Duodenal mucosa (tissue), 2 donors: Measurements from ENCODE around the gene MRPS27.
A peak's percentile ranks its signal among the peaks of the same experiment; 100 is the strongest.
"Not testable (repeated sequence)": the region's sequence is repeated elsewhere in the genome, so short reads cannot be mapped to it uniquely, and the experiment has no call there.

Experiments
- H3K27ac ChIP-seq: one replicate; pipeline ENCODE4 v1.7.0; 2013; ENCODE audit warnings: low read depth, low read length
- H3K27me3 ChIP-seq, 2 donors: one replicate each; pipeline ENCODE4 v1.7.0; 2013; ENCODE audit warnings: low read length in 2 of 2, control low read depth in 1 of 2; ENCODE audit not compliant: insufficient read depth in 2 of 2, control insufficient read depth in 1 of 2
- H3K36me3 ChIP-seq, 2 donors: one replicate each; pipeline ENCODE4 v1.7.0; 2013; ENCODE audit warnings: low read length in 2 of 2, control low read depth in 1 of 2; ENCODE audit not compliant: insufficient read depth in 2 of 2, control insufficient read depth in 1 of 2
- H3K4me1 ChIP-seq, 2 donors: one replicate each; pipeline ENCODE4 v1.7.0; 2013; ENCODE audit warnings: low read length in 2 of 2, control low read depth in 1 of 2; ENCODE audit not compliant: insufficient read depth in 2 of 2, control insufficient read depth in 1 of 2
- H3K4me3 ChIP-seq, 2 donors: one replicate each; pipeline ENCODE4 v1.7.0; 2013; ENCODE audit warnings: low read length in 2 of 2, low read depth in 1 of 2
- H3K9ac ChIP-seq, 2 donors: one replicate each; pipeline ENCODE4 v1.7.0; 2013; ENCODE audit warnings: low read length in 2 of 2, low read depth in 1 of 2
- H3K9me3 ChIP-seq, 2 donors: one replicate each; pipeline ENCODE4 v1.7.0; 2013; ENCODE audit warnings: low read length in 2 of 2, control low read depth in 1 of 2; ENCODE audit not compliant: control insufficient read depth in 1 of 2

MRPS27 gene

DNA sequence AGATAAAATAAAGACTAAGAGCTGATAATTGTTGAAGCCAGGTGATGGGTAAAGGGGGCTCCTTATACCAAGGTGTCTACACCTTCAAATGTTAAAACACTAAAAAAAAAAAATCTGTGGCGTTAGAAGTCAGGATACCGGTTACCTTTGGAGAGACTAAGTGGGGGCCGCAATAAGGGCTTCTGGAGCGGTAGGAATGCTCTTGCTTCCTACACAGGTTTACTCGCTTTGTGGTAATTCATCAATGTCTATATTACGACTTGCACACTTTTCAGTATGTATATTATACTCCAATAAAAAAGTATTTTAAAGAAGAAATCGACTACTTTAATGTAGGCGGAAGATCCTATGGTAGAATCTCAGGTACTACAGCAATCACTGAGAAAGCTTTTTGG lies 12.5 kb downstream of the MRPS27 start:
- H3K27me3 ChIP-seq = no peaks in the 10 kb centered on the region
- H3K9me3 ChIP-seq = no peaks in the 10 kb centered on the region
- H3K9ac ChIP-seq = peak overlapping the region; percentile 87 to 94
- peaks cover 4 to 10% of the 10 kb centered on the region in 2 donors for H3K4me1 ChIP-seq
- peak overlapping the region; percentile 91 to 95 for H3K4me3 ChIP-seq
- peaks cover 7 to 13% of the 10 kb centered on the region in 2 donors for H3K36me3 ChIP-seq
- H3K27ac ChIP-seq = peak overlapping the region; percentile 98

GRCh38 chr5:72305194-72306142 lies 14.6 kb downstream of the MRPS27 start:
- no peaks in the 10 kb centered on the region for H3K9me3 ChIP-seq
- H3K27ac ChIP-seq = no peak overlapping the region
- no peak overlapping the region for H3K9ac ChIP-seq
- no peak overlapping the region for H3K4me3 ChIP-seq
- H3K27me3 ChIP-seq = no peaks in the 10 kb centered on the region
- H3K4me1 ChIP-seq = peaks cover 4 to 21% of the 10 kb centered on the region in 2 donors
- peaks cover 4 to 7% of the 10 kb centered on the region in 2 donors for H3K36me3 ChIP-seq

DNA sequence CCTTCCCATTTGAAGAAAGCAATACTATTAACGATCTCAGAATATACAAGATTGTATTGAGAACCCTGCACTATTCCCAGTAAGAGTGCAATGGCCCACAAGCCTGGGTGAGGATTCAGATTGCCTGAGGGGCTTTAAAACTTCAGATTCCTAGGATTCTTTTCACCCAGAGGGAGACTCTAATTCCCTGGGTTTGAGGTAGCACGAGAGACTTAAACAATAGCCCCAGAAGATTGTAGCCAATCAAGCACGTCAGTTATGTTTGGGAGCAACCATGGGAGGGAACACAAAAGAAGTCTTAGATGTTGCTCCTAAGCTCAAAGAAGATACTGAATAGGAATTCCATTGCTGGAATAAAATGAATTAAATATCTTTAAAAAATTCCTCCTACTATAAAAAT lies 17.9 kb downstream of the MRPS27 start:
- Histone ChIP-seq H3K27me3 (no peaks in the 10 kb centered on the region), H3K4me3 (no peak overlapping the region), H3K27ac (no peak overlapping the region), H3K9ac (no peak overlapping the region), H3K4me1 (peaks cover 3 to 25% of the 10 kb centered on the region in 2 donors), H3K36me3 (peaks cover 0 to 4% of the 10 kb centered on the region in 2 donors), H3K9me3 (no peaks in the 10 kb centered on the region)

GRCh38 chr5:72301557-72301956 lies 18.5 kb downstream of the MRPS27 start:
- Histone ChIP-seq H3K4me1 (peaks cover 3 to 22% of the 10 kb centered on the region in 2 donors), H3K4me3 (no peak overlapping the region), H3K27ac (no peak overlapping the region), H3K36me3 (peaks cover 0 to 4% of the 10 kb centered on the region in 2 donors), H3K9me3 (no peaks in the 10 kb centered on the region), H3K9ac (no peak overlapping the region), H3K27me3 (no peaks in the 10 kb centered on the region)

DNA sequence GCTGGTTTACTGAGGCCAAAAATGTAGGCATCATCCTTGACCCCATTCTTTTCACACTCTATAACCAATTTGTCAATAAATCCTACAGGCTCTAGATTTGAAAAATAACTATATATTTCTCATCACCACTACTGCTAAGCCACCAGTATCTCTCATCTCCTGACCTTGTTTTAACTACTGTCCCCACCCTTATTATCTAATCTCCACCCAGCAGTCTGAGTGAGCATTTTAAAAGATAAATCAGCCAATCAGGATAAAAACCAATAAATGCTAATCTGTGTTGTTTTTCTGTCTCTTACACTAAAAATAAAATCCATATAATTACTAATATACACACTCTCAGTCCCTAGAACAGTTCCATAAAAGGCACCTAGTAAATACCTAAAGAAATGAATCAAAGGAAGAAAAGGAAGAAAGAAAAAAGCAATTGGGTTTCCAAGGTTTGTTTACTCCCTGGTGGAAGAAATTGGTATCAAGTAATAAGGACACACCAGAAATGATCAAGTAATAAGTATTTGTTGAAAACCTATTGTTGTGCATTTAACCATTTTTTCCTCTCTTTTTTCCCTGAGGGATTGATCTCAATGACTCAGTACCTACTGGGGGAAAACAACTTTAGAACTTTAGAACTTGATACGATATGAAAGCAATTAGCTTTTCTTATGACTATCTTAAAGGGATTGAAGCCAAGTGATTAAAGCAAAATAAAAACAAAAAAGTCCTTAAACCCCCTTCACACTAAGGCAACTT lies 19.3 kb downstream of the MRPS27 start:
- Histone ChIP-seq H3K4me3 (no peak overlapping the region), H3K4me1 (peaks cover 3 to 15% of the 10 kb centered on the region in 2 donors), H3K27ac (no peak overlapping the region), H3K9me3 (no peaks in the 10 kb centered on the region), H3K36me3 (peaks cover 2 to 4% of the 10 kb centered on the region in 2 donors), H3K27me3 (no peaks in the 10 kb centered on the region), H3K9ac (no peak overlapping the region)

GRCh38 chr5:72298711-72299110 lies 21.3 kb downstream of the MRPS27 start:
- H3K4me3 ChIP-seq = no peak overlapping the region
- H3K36me3 ChIP-seq = peaks cover 2 to 5% of the 10 kb centered on the region in 2 donors
- peaks cover 3 to 15% of the 10 kb centered on the region in 2 donors for H3K4me1 ChIP-seq
- no peak overlapping the region for H3K9ac ChIP-seq
- H3K27ac ChIP-seq = no peak overlapping the region
- no peaks in the 10 kb centered on the region for H3K27me3 ChIP-seq
- H3K9me3 ChIP-seq = no peaks in the 10 kb centered on the region

DNA sequence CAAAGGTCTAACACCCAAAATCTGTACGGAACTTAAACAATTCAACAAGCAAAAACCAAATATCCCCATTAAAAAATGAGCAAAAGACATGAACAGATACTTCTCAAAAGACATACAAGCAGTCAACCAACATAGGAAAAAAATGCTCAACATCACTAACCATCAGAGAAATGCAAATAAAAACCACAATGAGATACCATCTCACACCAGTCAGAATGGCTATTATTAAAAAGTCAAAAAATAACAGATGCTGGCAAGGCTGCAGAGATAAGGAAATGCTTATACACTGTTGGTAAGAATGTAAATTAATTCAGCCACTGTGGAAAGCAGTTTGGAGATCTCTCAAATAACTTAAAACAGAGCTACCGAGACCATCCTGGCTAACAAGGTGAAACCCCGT lies 21.9 kb downstream of the MRPS27 start:
- not testable (repeated sequence) for H3K9ac ChIP-seq, H3K27ac ChIP-seq, H3K27me3 ChIP-seq, H3K4me3 ChIP-seq, H3K36me3 ChIP-seq, H3K9me3 ChIP-seq
- peaks cover 3 to 15% of the 10 kb centered on the region in 2 donors for H3K4me1 ChIP-seq

- Histone ChIP-seq H3K27ac (no peak overlapping the region), H3K27me3 (no peaks in the 10 kb centered on the region), H3K36me3 (peaks cover 6% of the 10 kb centered on the region in 2 donors), H3K9me3 (no peaks in the 10 kb centered on the region), H3K4me3 (no peak overlapping the region), H3K9ac (no peak overlapping the region), H3K4me1 (peaks cover 3 to 11% of the 10 kb centered on the region in 2 donors)
Observed at GRCh38 chr5:72296256-72296655, 23.8 kb downstream of the MRPS27 start.

DNA sequence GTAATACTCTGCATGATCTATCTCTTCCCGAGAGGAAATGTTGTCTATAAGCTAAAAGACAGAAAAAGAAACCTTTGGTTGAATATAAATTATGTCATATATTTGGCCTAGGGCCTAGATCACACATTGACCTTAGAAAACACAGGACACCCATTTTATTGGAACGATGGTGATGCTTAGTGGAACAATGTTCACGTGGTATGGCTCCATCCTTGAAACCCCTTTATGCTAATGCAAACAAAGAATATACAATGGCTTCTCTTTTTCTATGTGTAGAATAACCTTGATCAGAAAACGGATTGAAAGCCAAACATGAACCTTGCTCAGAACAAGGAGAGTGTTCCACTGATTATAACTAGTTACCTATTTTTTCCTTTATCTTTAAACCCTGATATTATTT lies 24.5 kb downstream of the MRPS27 start:
- Histone ChIP-seq H3K27ac (no peak overlapping the region), H3K27me3 (no peaks in the 10 kb centered on the region), H3K9me3 (no peaks in the 10 kb centered on the region), H3K9ac (no peak overlapping the region), H3K36me3 (peaks cover 6% of the 10 kb centered on the region in 2 donors), H3K4me1 (peaks cover 3 to 4% of the 10 kb centered on the region in 2 donors), H3K4me3 (no peak overlapping the region)

DNA sequence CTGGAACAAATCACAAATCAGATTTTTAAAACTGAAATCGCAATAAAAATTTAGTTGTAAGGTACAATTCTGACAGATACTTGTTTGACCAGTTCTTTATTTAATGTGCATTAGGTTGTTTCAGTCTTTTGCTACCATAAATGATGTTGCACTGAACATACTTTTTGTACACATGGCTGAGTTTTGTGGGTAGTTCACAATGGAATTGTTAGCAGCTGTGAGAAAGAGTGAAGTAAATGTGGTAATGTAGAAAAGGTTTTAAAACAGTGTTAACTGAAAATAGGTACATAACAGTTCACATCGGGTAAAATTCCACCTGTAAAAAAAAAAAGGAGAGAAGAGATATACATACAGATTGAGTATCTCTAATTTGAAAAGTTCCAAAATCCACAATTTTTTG lies 25.6 kb downstream of the MRPS27 start:
- Histone ChIP-seq H3K27me3 (no peaks in the 10 kb centered on the region), H3K9ac (no peak overlapping the region), H3K9me3 (no peaks in the 10 kb centered on the region), H3K27ac (no peak overlapping the region), H3K36me3 (peaks cover 6% of the 10 kb centered on the region in 2 donors), H3K4me3 (no peak overlapping the region), H3K4me1 (no peaks in the 10 kb centered on the region)
